K562 (cell line): ENCODE results near the gene MEIS1. TPM values are rescaled to one million over a fixed set of nuclear protein-coding genes. Genes with fewer than 3 reads are reported as not detected.

ENCODE experiments used
- ATAC-seq: fragments of 200-7000 bp; cut with Tn5 transposase; 3 replicates; pipeline ENCODE4 v1.9.1; 2020; ENCODE audit warnings: moderate library complexity
- BruUV-seq: library from RNA; stranded (reverse); fragments of 400-500 nt; replicated peaks from 2 replicates; lab custom pipeline; 2021; lab: Mats Ljungman, UMichigan
- CTCF ChIA-PET: fragments of 300-600 bp; formaldehyde crosslinking; extraction: SDS; loops from one replicate; lab custom pipeline; 2021; ENCODE audit warnings: low intra/inter-chr PET ratio; lab: Yijun Ruan, JAX
- POLR2A ChIA-PET: fragments of 300-600, 350-650 bp; sonication (Branson Sonifier 250); formaldehyde crosslinking; extraction: SDS; loops from one replicate; lab custom pipeline; 2021; ENCODE audit warnings: antibody characterized with exemption, inconsistent platforms; lab: Yijun Ruan, JAX
- DNase-seq, 4 experiments: peaks; one replicate each; pipeline versions ENCODE4 v3.0.0 to v3.0.0-alpha.2; 2011 to 2018; ENCODE audit warnings: low spot score in 3 of 4, mixed read lengths in 3 of 4; ENCODE audit errors: extremely low read depth in 1 of 4
- FAIRE-seq: peaks from 2 replicates; lab custom pipeline; 2011; peaks lifted over from hg19 to GRCh38; lab: Jason Lieb, UNC
- H2AFZ ChIP-seq: 2 replicates; pipeline ENCODE4 v1.6.0; 2011; ENCODE audit warnings: low read depth, low read length, control low read depth, inconsistent platforms
- H3K27ac ChIP-seq: fragments of 200-600 bp; 3 replicates; pipeline ENCODE4 v1.8.0; 2011; ENCODE audit warnings: low read depth, mild to moderate bottlenecking, control low read depth, inconsistent platforms, low read length, moderate library complexity, mixed read lengths; ENCODE audit errors: extremely low read depth
- H3K27me3 ChIP-seq, 2 experiments: fragments of 300-600 bp in 1 of 2; 2 replicates in 1 of 2; 3 replicates in 1 of 2; pipeline versions ENCODE4 v1.6.0 to v1.8.0; 2011; ENCODE audit warnings: inconsistent platforms in 2 of 2, low read length in 2 of 2, mild to moderate bottlenecking in 1 of 2, mixed read lengths in 1 of 2, moderate library complexity in 1 of 2; ENCODE audit not compliant: control insufficient read depth in 2 of 2, insufficient read depth in 2 of 2
- H3K36me3 ChIP-seq: fragments of 300-600 bp; 3 replicates; pipeline ENCODE4 v1.8.0; 2011; ENCODE audit warnings: mild to moderate bottlenecking, low read length, inconsistent platforms; ENCODE audit not compliant: control insufficient read depth, insufficient read depth
- H3K4me1 ChIP-seq, 2 experiments: fragments of 200-600 bp in 1 of 2; replicated peaks in 1 of 2; 2 replicates in 1 of 2; 3 replicates in 1 of 2; pipeline versions ENCODE4 v1.5.1 to v1.8.0; 2011; ENCODE audit warnings: inconsistent platforms in 2 of 2, low read length in 2 of 2, mild to moderate bottlenecking in 1 of 2, mixed read lengths in 1 of 2, moderate library complexity in 1 of 2; ENCODE audit not compliant: control insufficient read depth in 2 of 2, insufficient read depth in 2 of 2
- H3K4me2 ChIP-seq: 2 replicates; pipeline ENCODE4 v1.6.1; 2011; ENCODE audit warnings: low read length, control low read depth, inconsistent platforms, mixed read lengths; ENCODE audit not compliant: insufficient read depth
- H3K4me3 ChIP-seq: fragments of 200-600 bp; sonication (generic), shearing (Covaris generic); 2 replicates; pipeline ENCODE4 v1.5.1; 2016; ENCODE audit warnings: control low read depth, inconsistent platforms
- H3K79me2 ChIP-seq: fragments of 200-600 bp; 3 replicates; pipeline ENCODE4 v1.8.0; 2011; ENCODE audit warnings: low read length, inconsistent platforms; ENCODE audit not compliant: control insufficient read depth, insufficient read depth
- H3K9ac ChIP-seq, 2 experiments: 2 replicates each; pipeline versions ENCODE4 v1.6.0 to v1.6.1; 2011; ENCODE audit warnings: low read depth in 2 of 2, low read length in 2 of 2, control low read depth in 1 of 2, inconsistent platforms in 1 of 2, mild to moderate bottlenecking in 1 of 2, mixed read lengths in 1 of 2; ENCODE audit not compliant: insufficient read depth in 1 of 2
- H3K9me1 ChIP-seq: one replicate; pipeline ENCODE4 v1.6.0; 2011; ENCODE audit warnings: inconsistent platforms, mild to moderate bottlenecking, low read length, moderate library complexity; ENCODE audit not compliant: control insufficient read depth, insufficient read depth
- H3K9me3 ChIP-seq: replicated peaks from 2 replicates; pipeline ENCODE4 v1.5.1; 2011; ENCODE audit warnings: low read depth, low read length, inconsistent platforms; ENCODE audit not compliant: control insufficient read depth, insufficient read depth
- H4K20me1 ChIP-seq: replicated peaks from 2 replicates; pipeline ENCODE4 v1.6.1; 2011; ENCODE audit warnings: low read length, inconsistent platforms, mixed read lengths; ENCODE audit not compliant: control insufficient read depth, insufficient read depth
- BDP1 ChIP-seq: IDR thresholded peaks from 3 replicates; pipeline ENCODE4 v1.6.1; 2011; ENCODE audit not compliant: insufficient read length, insufficient read depth
- BRF1 ChIP-seq: IDR thresholded peaks from 3 replicates; pipeline ENCODE4 v1.6.1; 2011; ENCODE audit warnings: borderline replicate concordance, mild to moderate bottlenecking; ENCODE audit not compliant: insufficient read length; ENCODE audit errors: extremely low read depth
- GATAD2B ChIP-seq: fragments of 450-650 bp; IDR thresholded peaks from 2 replicates; pipeline ENCODE4 v1.6.1; 2017; ENCODE audit warnings: mild to moderate bottlenecking, borderline replicate concordance
- GTF2F1 ChIP-seq: IDR thresholded peaks from 2 replicates; pipeline ENCODE4 v1.6.1; 2011; ENCODE audit warnings: low read depth, low read length, improper control_type of control experiment
- HCFC1 ChIP-seq: IDR thresholded peaks from 2 replicates; pipeline ENCODE4 v1.6.1; 2012; ENCODE audit warnings: low read depth, low read length, improper control_type of control experiment
- HDAC3 ChIP-seq: fragments of 450-650 bp; IDR thresholded peaks from 2 replicates; pipeline ENCODE4 v1.6.1; 2018; ENCODE audit warnings: borderline replicate concordance, mild to moderate bottlenecking, moderate library complexity; ENCODE audit not compliant: partially characterized antibody
- JUNB ChIP-seq: fragments of 450-650 bp; formaldehyde crosslinking; conservative IDR thresholded peaks from 2 replicates; pipeline ENCODE4 v1.4.0; 2020; ENCODE audit warnings: mild to moderate bottlenecking
- JUND ChIP-seq, 2 experiments: IDR thresholded peaks; 2 replicates in 1 of 2; 3 replicates in 1 of 2; pipeline ENCODE4 v1.6.1; 2011; ENCODE audit warnings: borderline replicate concordance in 2 of 2, low read depth in 2 of 2, low read length in 2 of 2, improper control_type of control experiment in 1 of 2, missing biosample characterization in 1 of 2, missing genetic modification characterization in 1 of 2, missing genetic modification reagents in 1 of 2
- MAFK ChIP-seq: IDR thresholded peaks from 2 replicates; pipeline ENCODE4 v1.6.1; 2011; ENCODE audit warnings: low read length, improper control_type of control experiment
- MCM5 ChIP-seq: fragments of 450-650 bp; IDR thresholded peaks from 2 replicates; pipeline ENCODE4 v1.6.1; 2016; ENCODE audit warnings: low read depth
- NEUROD1 ChIP-seq: fragments of 150-350 bp; IDR thresholded peaks from 2 replicates; pipeline ENCODE4 v1.6.1; 2014; ENCODE audit warnings: borderline replicate concordance, low read length, low read depth; ENCODE audit not compliant: partially characterized antibody
- NFIC ChIP-seq: fragments of 450-650 bp; IDR thresholded peaks from 2 replicates; pipeline ENCODE4 v1.6.1; 2017; ENCODE audit warnings: mild to moderate bottlenecking, inconsistent platforms
- NFYB ChIP-seq: IDR thresholded peaks from 2 replicates; pipeline ENCODE4 v1.6.1; 2011; ENCODE audit warnings: mild to moderate bottlenecking, moderate library complexity; ENCODE audit not compliant: insufficient read length; ENCODE audit errors: extremely low read depth
- POLR2G ChIP-seq: fragments of 200-400 bp; formaldehyde crosslinking; IDR thresholded peaks from 2 replicates; pipeline ENCODE4 v1.6.1; 2017; ENCODE audit warnings: low read depth, mild to moderate bottlenecking, antibody characterized with exemption, low read length, moderate library complexity
- SMARCE1 ChIP-seq: fragments of 450-650 bp; IDR thresholded peaks from 2 replicates; pipeline ENCODE4 v1.7.1; 2016; ENCODE audit warnings: mild to moderate bottlenecking
- ZBED1 ChIP-seq: IDR thresholded peaks from 2 replicates; pipeline ENCODE4 v1.6.1; 2014
- ZNF184 ChIP-seq: sonication (generic); formaldehyde crosslinking; IDR thresholded peaks from 2 replicates; pipeline ENCODE4 v1.5.0; 2020; ENCODE audit warnings: missing genetic modification reagents
- ZNF408 ChIP-seq: fragments of 250-450 bp; sonication (Bioruptor Pico); IDR thresholded peaks from 2 replicates; pipeline ENCODE4 v1.4.0; 2020; ENCODE audit warnings: low read depth, mild to moderate bottlenecking, moderate library complexity
- ZNF717 ChIP-seq: fragments of 250-450 bp; sonication (Bioruptor Pico); IDR thresholded peaks from 2 replicates; pipeline ENCODE4 v1.5.0; 2021
- WGBS: fragments of 100-300 bp; shearing (Covaris generic); methylation state at CpG from one replicate; pipeline ENCODE4 v1.1.6; 2016; ENCODE audit warnings: low coverage, mixed read lengths; ENCODE audit not compliant: insufficient coverage; ENCODE audit errors: missing lambda C conversion rate; 5-methylcytosine and 5-hydroxymethylcytosine counted together
- in situ Hi-C: fragments of 300-500 bp; cut with MboI; formaldehyde crosslinking; loops from 4 replicates; pipeline ENCODE4 v1.15.0; 2018; ENCODE audit warnings: inconsistent platforms, mixed read lengths
- intact Hi-C: fragments of 100-400 bp; cut with micrococcal nuclease; formaldehyde crosslinking; loops from 2 replicates; pipeline ENCODE4 v1.14.2; 2022
- polyA plus RNA-seq, 8 experiments: library from polyadenylated mRNA; depleted of rRNA in 4 of 8; stranded (reverse) in 5 of 8; unstranded in 3 of 8; fragments of >200 nt; fragmentation: Nextera tagmentation in 2 of 8; fragmentation: Illumina TruSeq in 1 of 8; extraction: Ambion mirVana in 2 of 8; extraction: Trizol in 1 of 8; gene quantifications; 2 replicates each; pipeline versions ENCODE4 v1.2.1 to v1.2.3, GENCODE V29; 2011 to 2014; ENCODE audit warnings: inconsistent platforms in 1 of 8, missing spikeins in 1 of 8
- total RNA-seq, 7 experiments: library from RNA; depleted of rRNA in 6 of 7; stranded (reverse); fragments of >200 nt in 6 of 7; fragmentation: Illumina TruSeq in 2 of 7; extraction: Trizol in 2 of 7; gene quantifications; 2 replicates each; pipeline versions ENCODE4 v1.2.1 to v1.2.3, GENCODE V29; 2011 to 2021; ENCODE audit warnings: low replicate concordance in 1 of 7

MEIS1 gene
- total and polyA plus RNA-seq, 9 of the 15 experiments (the other 6 are each of a cell fraction or from before 2014, with no cell fraction given), result 2.3 to 9.0 (median 5.9) TPM

DNA sequence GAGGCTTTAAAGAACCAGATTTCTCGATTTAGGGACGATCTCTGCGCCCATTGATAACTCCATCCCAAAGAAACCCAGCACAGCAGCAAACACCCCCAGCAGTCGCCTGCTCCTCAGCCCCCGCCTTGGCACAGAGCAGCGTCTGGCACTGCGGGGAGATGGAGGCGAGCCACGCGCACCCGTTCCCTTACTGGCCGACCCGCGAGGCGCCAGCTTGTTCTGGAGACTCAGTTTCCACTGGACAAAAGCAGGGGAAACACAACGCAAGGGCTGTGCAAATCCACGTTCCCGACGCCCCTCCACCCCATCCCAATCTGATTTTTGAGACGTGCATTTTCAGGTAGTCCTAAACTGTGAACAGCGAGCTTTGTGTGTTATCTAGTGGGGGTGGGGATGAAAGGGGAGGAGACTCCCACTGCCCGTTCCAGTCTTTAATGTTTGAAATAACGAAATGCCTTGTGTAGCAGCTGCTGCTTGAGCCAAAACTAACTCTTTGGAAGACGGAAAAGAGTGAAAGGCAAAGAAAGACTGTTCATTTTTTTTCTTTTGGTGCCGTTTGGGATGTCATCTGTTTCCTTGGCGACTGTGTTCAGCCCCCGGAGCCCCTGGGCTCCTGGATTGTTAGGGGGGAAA lies 143.2 kb downstream of the MEIS1 start:
- Histone ChIP-seq H3K9me1 (no peaks in the 10 kb centered on the region), H3K27ac (no peak overlapping the region), H3K36me3 (no peaks in the 10 kb centered on the region), H3K4me1 (peaks cover 2 to 30% of the 10 kb centered on the region in 2 experiments; a peak in 4 of 5 replicates), H3K9ac (no peak overlapping the region), H3K4me3 (no peak overlapping the region), H3K9me3 (no peaks in the 10 kb centered on the region), H2AFZ (no peak overlapping the region), H3K4me2 (no peak overlapping the region), H4K20me1 (no peaks in the 10 kb centered on the region), H3K27me3 (peaks cover 43 to 46% of the 10 kb centered on the region in 2 experiments), H3K79me2 (no peaks in the 10 kb centered on the region)
- WGBS, result 4% methylated on average over 15 of the region's 27 CpGs
- DNase-seq (no peak), FAIRE-seq (no peak), ATAC-seq (no peak)
- TF ChIP-seq GTF2F1, result no peak
- no peak for TF ChIP-seq ZBED1
- TF ChIP-seq SMARCE1, result no peak
- no peak for TF ChIP-seq MAFK
- TF ChIP-seq ZNF717 (CRISPR knock-in tag), result no peak
- no peak for TF ChIP-seq NFIC
- no peak for TF ChIP-seq ZNF184
- TF ChIP-seq ZNF408 (CRISPR knock-in tag), result no peak
- TF ChIP-seq GATAD2B, result no peak
- TF ChIP-seq MCM5, result no peak
- TF ChIP-seq NEUROD1, result no peak
- TF ChIP-seq HCFC1, result no peak
- TF ChIP-seq JUNB (CRISPR knock-in tag), result no peak
- TF ChIP-seq NFYB, result no peak
- TF ChIP-seq BDP1, result no peak
- TF ChIP-seq HDAC3, result no peak
- no peak for TF ChIP-seq JUND (IDR thresholded peaks at IDR 0.05; ENCODE audit: borderline replicate concordance, low read depth, low read length)
- TF ChIP-seq JUND (tag; IDR thresholded peaks at IDR 0.05; ENCODE audit: borderline replicate concordance, low read depth, low read length), result no peak
- TF ChIP-seq POLR2G, result no peak
- no peak for TF ChIP-seq BRF1
- CTCF ChIA-PET, result interaction anchor here (0.9 kb wide), 1 partner anchor 145 kb away, joined by 3 read pairs; no protein-coding TSS in a partner anchor
- in situ Hi-C loops, result loop anchor here (5.0 kb wide), 1 partner anchor 151 kb away; no protein-coding TSS in a partner anchor
- POLR2A ChIA-PET, result interaction anchor here (0.6 to 0.7 kb wide), 2 partner anchors 249 to 712 kb away, joined by 3 read pairs; no protein-coding TSS in a partner anchor
- no TSS peak for BruUV-seq
- intact Hi-C loops, result loop anchor here (5.0 to 10.0 kb wide), 5 partner anchors 663 to 1454 kb away; no protein-coding TSS in a partner anchor
